GM18502 (cell line): Measurements from ENCODE around the gene TMEM94.
"Not testable (repeated sequence)": the region's sequence is repeated elsewhere in the genome, so short reads cannot be mapped to it uniquely, and the experiment has no call there.

Experiments
- ATAC-seq: cut with Tn5 transposase; IDR thresholded peaks from one replicate; pipeline ENCODE4 v1.9.1; 2021; ENCODE audit warnings: mild to moderate bottlenecking; ENCODE audit not compliant: unreplicated experiment, poor library complexity

Gene TMEM94

GRCh38 chr17:75456417-75457046, at the start of gene TMEM94:
TMEM94 (plus strand) TSS chr17:75456635; CDS start chr17:75471906, 15,271 bp downstream.
- peak; percentile 96 for ATAC-seq

- no peak for ATAC-seq
These were observed 48.6 kb upstream of the TMEM94 start for GRCh38 chr17:75407655-75408352.

GRCh38 chr17:75410141-75410540, 46.3 kb upstream of the TMEM94 start:
- no peak for ATAC-seq

GRCh38 chr17:75411328-75412067, 44.9 kb upstream of the TMEM94 start:
- no peak for ATAC-seq

GRCh38 chr17:75412455-75413317, 43.7 kb upstream of the TMEM94 start:
- ATAC-seq: no peak

GRCh38 chr17:75414488-75414887, 41.9 kb upstream of the TMEM94 start:
- no peak for ATAC-seq

- no peak for ATAC-seq
These were observed 40.4 kb upstream of the TMEM94 start for GRCh38 chr17:75416006-75416405.

- ATAC-seq: no peak
These were observed 39.3 kb upstream of the TMEM94 start for GRCh38 chr17:75417054-75417580.

- ATAC-seq: no peak
These were observed 37.9 kb upstream of the TMEM94 start for GRCh38 chr17:75418531-75418930.

GRCh38 chr17:75428543-75429469, 27.6 kb upstream of the TMEM94 start:
- ATAC-seq: no peak

- ATAC-seq: no peak
These were observed 26.1 kb upstream of the TMEM94 start for GRCh38 chr17:75430159-75430974.

GRCh38 chr17:75433218-75433783, 23.1 kb upstream of the TMEM94 start:
- no peak for ATAC-seq

GRCh38 chr17:75434433-75434832, 22.0 kb upstream of the TMEM94 start:
- ATAC-seq: not testable (repeated sequence)

GRCh38 chr17:75437404-75437803, 19.0 kb upstream of the TMEM94 start:
- ATAC-seq: not testable (repeated sequence)

GRCh38 chr17:75439287-75439686, 17.1 kb upstream of the TMEM94 start:
- no peak for ATAC-seq

- ATAC-seq: no peak
These were observed 15.5 kb upstream of the TMEM94 start for GRCh38 chr17:75440738-75441448.
